Measurements from ENCODE around the gene ADAMTS5.

DNA sequence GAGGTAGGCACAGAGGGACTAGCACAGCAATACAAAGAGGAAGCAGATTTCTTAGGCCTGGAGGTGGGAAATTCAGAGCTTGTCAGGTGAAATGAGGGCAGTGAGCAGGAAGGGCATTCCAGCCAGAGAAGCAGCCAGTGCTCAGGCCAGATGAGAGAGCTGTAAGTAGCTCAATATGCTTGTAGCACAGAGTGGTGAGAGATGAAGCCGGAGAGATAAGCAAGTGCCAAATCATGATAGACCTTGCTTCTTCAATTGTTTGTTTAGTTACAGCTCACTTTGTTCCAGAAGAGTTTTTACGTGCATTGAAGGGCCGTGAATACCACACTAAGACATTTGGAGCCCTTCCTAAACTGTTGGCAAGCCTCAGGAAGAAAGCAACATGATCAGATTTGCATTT is 79.6 kb downstream of the ADAMTS5 start:
- no peak for TF ChIP-seq ZFP36 (IDR thresholded peaks at IDR 0.05; ENCODE audit: borderline replicate concordance, partially characterized antibody)
- no peak for TF ChIP-seq POLR2A (IDR thresholded peaks at IDR 0.05; ENCODE audit: low read length)
- no peak for TF ChIP-seq KDM1A (IDR thresholded peaks at IDR 0.05; ENCODE audit: low read depth)
- TF ChIP-seq, protein P1, sequence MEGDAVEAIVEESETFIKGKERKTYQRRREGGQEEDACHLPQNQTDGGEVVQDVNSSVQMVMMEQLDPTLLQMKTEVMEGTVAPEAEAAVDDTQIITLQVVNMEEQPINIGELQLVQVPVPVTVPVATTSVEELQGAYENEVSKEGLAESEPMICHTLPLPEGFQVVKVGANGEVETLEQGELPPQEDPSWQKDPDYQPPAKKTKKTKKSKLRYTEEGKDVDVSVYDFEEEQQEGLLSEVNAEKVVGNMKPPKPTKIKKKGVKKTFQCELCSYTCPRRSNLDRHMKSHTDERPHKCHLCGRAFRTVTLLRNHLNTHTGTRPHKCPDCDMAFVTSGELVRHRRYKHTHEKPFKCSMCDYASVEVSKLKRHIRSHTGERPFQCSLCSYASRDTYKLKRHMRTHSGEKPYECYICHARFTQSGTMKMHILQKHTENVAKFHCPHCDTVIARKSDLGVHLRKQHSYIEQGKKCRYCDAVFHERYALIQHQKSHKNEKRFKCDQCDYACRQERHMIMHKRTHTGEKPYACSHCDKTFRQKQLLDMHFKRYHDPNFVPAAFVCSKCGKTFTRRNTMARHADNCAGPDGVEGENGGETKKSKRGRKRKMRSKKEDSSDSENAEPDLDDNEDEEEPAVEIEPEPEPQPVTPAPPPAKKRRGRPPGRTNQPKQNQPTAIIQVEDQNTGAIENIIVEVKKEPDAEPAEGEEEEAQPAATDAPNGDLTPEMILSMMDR (IDR thresholded peaks at IDR 0.05): no peak
- no peak for TF ChIP-seq MAZ (IDR thresholded peaks at IDR 0.05; ENCODE audit: borderline replicate concordance, low read depth, low read length)
